GM18861 (cell line): Measurements from ENCODE around the gene FAM110C.
"Not testable (repeated sequence)": the region's sequence is repeated elsewhere in the genome, so short reads cannot be mapped to it uniquely, and the experiment has no call there.

Experiments used
- ATAC-seq: cut with Tn5 transposase; IDR thresholded peaks from one replicate; pipeline ENCODE4 v1.9.1; 2021; ENCODE audit not compliant: unreplicated experiment

The FAM110C gene

GRCh38 chr2:44748-45341 is 1.5 kb downstream of the FAM110C start:
- ATAC-seq: no peak

DNA sequence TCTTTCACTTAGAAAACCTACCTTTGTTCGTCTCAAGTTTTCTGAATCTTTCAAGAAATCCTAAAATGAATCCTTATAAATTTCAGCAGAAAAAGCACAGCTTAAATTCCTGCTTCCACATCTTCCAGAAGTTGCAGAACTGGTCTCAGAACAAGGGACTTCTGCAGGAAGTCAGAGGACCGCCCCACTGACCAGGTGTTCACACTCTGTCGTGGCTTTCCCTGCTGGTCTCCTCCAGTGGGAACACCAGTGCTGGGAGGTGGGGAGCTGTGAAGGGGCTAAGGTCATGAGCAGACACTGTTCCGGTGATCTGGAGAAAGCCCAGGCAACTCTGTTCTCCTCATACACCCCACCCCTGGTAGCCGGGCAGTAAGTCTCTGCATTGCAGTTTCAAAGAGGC is 3.5 kb downstream of the FAM110C start:
- ATAC-seq: no peak

- no peak for ATAC-seq
Measured at GRCh38 chr2:40465-40864, 5.8 kb downstream of the FAM110C start.

- no peak for ATAC-seq
Measured at GRCh38 chr2:38155-38554, 8.2 kb downstream of the FAM110C start.

- no peak for ATAC-seq
Measured at GRCh38 chr2:36318-36717, 10.0 kb downstream of the FAM110C start.

DNA sequence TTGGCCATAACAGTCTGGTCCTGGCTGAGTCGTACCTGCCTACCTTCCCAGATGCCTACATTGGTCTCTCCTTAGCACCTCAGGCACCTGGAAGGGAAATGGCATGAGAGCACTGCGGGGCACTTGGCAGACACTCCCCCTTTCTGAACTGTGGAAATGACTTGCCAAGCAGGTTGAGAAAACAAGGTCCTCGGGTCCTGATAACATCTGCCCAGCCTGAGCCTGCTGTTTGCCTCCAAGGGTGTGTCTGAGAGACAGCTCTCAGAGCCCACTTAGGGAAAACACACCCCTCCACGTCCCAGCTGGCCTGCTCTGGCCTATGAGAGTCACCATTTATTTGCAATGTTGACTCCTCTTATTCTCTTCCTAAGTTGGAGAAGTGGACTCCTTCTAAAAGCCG is 10.5 kb downstream of the FAM110C start:
- ATAC-seq: no peak

DNA sequence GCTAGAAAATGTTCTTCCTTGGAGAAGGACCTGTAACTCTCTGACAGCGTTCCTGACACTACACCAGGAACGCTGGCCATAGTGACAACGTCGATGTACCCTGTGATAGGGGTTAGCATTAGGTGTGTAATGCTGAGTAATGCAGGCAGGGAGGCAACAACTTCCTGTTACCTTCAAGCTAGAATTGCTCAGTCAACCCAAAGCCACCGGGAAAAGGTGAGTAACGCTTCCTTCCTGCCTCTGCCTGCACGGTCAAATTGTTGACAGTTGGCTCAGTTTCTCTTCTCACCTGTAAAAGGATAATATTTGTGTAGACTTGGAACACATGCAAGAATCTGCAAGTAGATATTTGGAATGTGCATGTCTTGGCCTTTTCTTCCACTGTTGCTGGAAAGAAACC is 12.7 kb downstream of the FAM110C start:
- ATAC-seq: no peak

GRCh38 chr2:32068-32467 is 14.2 kb downstream of the FAM110C start:
- no peak for ATAC-seq

DNA sequence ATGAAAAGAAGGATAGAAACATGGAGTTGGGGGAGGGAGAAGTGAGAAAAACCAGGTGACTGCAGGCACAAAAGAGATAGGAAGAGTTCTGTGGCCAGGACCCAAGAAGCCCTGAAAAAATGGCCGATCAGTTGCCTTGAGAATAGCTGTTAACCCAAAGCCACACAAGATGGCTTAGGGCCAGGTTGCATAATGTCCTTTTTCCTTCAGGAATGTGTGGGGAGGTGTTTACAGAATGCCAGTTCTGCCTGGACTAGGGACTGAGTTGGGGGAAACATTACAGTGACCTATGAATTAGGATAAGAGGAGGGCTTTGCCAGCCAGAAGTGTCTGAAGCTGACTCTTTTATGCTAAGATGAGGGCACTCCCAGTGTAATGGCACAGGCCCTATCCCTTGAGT is 17.1 kb downstream of the FAM110C start:
- no peak for ATAC-seq

GRCh38 chr2:28406-28975 is 17.8 kb downstream of the FAM110C start:
- ATAC-seq: no peak

GRCh38 chr2:26891-27290 is 19.4 kb downstream of the FAM110C start:
- no peak for ATAC-seq

GRCh38 chr2:25543-25942 is 20.8 kb downstream of the FAM110C start:
- no peak for ATAC-seq

DNA sequence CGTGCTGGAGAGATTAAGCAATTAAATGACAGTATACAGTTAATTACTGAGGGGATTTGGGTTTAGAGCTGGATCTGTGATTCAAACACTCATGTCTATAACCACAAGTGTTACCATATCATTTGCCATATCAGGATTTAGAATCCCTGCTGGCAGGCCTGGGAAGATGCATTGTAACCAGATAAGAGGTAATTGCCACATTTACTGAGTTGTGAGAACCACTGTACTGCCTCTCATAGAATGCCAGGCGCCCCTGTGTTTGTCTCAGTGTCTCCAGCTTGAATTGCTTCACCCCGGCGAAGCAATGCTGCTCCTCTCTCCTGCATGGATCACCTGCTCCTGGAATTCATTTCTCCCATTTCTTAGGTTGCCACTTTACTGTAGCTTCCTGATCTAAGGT is 21.7 kb downstream of the FAM110C start:
- not testable (repeated sequence) for ATAC-seq

DNA sequence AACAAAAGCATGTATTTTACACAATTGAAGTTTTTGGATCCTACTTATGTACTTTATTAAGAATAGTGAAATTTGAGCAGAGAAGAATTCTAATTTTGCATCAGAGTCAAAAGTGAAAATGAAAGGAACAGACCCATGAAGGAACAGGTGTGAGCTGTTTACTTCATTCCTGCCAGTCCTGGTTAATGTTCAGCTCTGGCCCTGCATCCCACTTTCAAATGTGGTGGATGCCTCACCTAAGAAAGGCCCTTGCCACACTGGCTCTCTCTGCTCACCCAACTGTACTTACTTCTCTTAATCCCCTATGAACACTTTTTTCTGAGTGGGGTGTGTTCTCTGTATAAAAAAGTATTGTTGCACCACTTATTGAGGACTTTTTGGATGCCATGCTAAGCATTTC is 22.2 kb downstream of the FAM110C start:
- peak; percentile 94 for ATAC-seq

DNA sequence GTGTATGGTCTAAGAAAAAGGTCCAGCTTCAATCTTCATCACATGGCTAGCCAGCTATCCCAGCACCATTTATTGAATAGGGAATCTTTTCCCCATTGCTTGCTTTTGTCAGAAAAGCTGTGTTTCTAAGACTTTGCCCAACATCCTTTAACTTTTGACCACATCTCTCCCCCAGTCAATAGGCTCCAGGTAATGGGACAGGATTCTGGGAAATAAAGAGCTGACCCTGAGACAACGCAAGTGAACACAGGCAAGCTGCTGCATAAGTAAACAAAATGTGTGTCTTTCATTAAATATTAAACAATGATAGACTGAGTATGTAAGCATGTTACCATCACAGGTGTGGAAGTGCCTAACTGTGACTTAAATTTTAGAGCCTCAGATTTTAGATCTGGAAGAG is 23.0 kb downstream of the FAM110C start:
- no peak for ATAC-seq

GRCh38 chr2:22244-22643 is 24.1 kb downstream of the FAM110C start:
- ATAC-seq: not testable (repeated sequence)

DNA sequence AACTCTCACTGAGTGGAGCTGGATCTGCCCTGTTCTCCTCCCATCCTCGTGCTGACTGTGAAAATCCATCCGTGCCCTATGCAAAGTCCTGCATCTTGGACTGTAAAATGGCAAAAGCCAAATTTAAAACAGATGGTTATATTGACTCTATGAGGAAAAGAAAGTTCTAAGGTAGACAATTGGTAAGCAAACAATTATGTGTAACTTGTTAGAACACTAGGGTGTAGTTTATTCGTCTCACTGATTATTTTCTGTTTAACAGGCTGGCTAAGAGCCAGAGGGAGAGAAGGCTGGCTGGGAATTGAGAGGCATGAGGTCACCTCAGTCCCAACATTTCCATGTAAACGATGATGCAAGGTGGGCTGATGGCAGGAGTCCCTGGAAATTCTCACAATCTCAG is 26.0 kb downstream of the FAM110C start:
- not testable (repeated sequence) for ATAC-seq

- no peak for ATAC-seq
Measured at GRCh38 chr2:19505-19904, 26.8 kb downstream of the FAM110C start.

DNA sequence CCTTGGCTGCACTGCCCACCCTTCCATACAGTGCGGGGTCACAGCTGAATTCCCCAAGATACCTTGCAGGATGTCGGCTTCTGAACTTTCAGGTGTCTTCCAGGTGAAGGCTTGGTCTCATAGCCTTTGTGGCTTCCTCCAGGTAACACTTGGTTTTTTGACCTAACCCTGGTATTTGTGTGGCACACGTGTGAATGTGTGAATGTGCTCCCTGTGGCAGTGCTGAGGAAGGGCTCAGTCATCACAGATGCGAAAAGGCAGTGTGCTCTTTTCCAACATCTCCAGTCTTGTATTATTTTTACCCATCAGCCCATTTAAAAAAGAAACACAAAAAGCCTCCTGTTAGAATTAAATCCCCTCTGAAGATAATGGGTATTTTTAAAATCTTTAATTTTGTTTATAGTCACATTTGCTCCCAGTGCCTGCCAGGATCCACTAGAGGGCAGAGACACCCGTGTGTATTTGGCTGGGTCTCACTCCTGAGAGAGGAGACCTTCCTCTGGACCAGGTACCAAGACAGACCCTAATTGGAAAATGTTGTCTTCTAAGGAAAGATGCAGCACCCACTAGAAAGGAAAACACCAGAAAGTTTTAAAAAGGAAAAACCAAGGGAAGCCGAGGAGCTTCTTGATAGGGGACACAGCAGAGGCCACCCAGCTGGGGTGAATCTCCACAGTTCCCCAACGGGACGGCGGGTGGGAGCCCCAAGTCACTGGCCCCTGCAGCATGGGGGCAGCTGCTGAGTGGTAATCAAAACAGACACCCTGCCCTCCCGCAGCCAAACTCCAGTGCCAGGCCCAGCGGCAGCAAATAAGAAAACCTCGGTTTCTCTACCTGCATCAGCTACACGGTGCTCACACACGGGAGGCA is 27.7 kb downstream of the FAM110C start:
- no peak for ATAC-seq

GRCh38 chr2:15916-16315 is 30.4 kb downstream of the FAM110C start:
- not testable (repeated sequence) for ATAC-seq

GRCh38 chr2:11248-11941 is 34.9 kb downstream of the FAM110C start:
- ATAC-seq: no peak
